ENCODE data around the gene TMEM130.

Gene TMEM130

GRCh38 chr7:98908585-98908984 is 38.8 kb upstream of the TMEM130 start:
- TF ChIP-seq CTCF (conservative IDR thresholded peaks at IDR 0.05) (no peak), ZFX (IDR thresholded peaks at IDR 0.05) (no peak)
- H3K27ac ChIP-seq, result no peak overlapping the region

- no peak overlapping the region for H3K27ac ChIP-seq
Measured at GRCh38 chr7:98907570-98907969, 37.8 kb upstream of the TMEM130 start.

GRCh38 chr7:98903246-98903645 is 33.4 kb upstream of the TMEM130 start:
- no peak overlapping the region for H3K27ac ChIP-seq
- TF ChIP-seq ZFX (IDR thresholded peaks at IDR 0.05), result no peak
- no peak for TF ChIP-seq CTCF (conservative IDR thresholded peaks at IDR 0.05)

More at GRCh38 chr7:98907570-98907969, 37.8 kb upstream of the TMEM130 start:
- TF ChIP-seq CTCF (conservative IDR thresholded peaks at IDR 0.05) (no peak), ZFX (IDR thresholded peaks at IDR 0.05) (no peak)

- no peak for TF ChIP-seq CTCF (conservative IDR thresholded peaks at IDR 0.05)
- no peak for TF ChIP-seq ZFX (IDR thresholded peaks at IDR 0.05)
- no peak overlapping the region for H3K27ac ChIP-seq
Measured at GRCh38 chr7:98902523-98902922, 32.7 kb upstream of the TMEM130 start.

GRCh38 chr7:98900815-98901214 is 31.0 kb upstream of the TMEM130 start:
- TF ChIP-seq ZFX (IDR thresholded peaks at IDR 0.05), result no peak
- no peak overlapping the region for H3K27ac ChIP-seq

GRCh38 chr7:98899816-98900215 is 30.0 kb upstream of the TMEM130 start:
- TF ChIP-seq CTCF (conservative IDR thresholded peaks at IDR 0.05) (no peak), ZFX (IDR thresholded peaks at IDR 0.05) (no peak)
- H3K27ac ChIP-seq, result no peak overlapping the region

- TF ChIP-seq CTCF (conservative IDR thresholded peaks at IDR 0.05), result no peak
- no peak for TF ChIP-seq ZFX (IDR thresholded peaks at IDR 0.05)
- no peak overlapping the region for H3K27ac ChIP-seq
Measured at GRCh38 chr7:98892609-98893008, 22.8 kb upstream of the TMEM130 start.

GRCh38 chr7:98887038-98887437 is 17.2 kb upstream of the TMEM130 start:
- no peak overlapping the region for H3K27ac ChIP-seq

More at GRCh38 chr7:98887038-98887437, 17.2 kb upstream of the TMEM130 start:
- no peak for TF ChIP-seq ZFX (IDR thresholded peaks at IDR 0.05)
- no peak for TF ChIP-seq CTCF (conservative IDR thresholded peaks at IDR 0.05)

Measured in C4-2B (cell line).